RPMI7951 (cell line): ENCODE results near the gene RNF123. TPM values are rescaled to one million over a fixed set of nuclear protein-coding genes. Genes with fewer than 3 reads are reported as not detected.

Experiments
- DNase-seq: peaks from one replicate; pipeline ENCODE4 v3.0.0-alpha.2; 2012; ENCODE audit warnings: low read depth
- total RNA-seq: library from RNA; depleted of rRNA; stranded (reverse); fragments of >200 nt; shearing (Covaris generic); gene quantifications from 2 replicates; pipeline ENCODE4 v1.2.3, GENCODE V29; 2014

Gene RNF123
- total RNA-seq, 1 experiment from 2014 or later = 17.4 TPM

DNA sequence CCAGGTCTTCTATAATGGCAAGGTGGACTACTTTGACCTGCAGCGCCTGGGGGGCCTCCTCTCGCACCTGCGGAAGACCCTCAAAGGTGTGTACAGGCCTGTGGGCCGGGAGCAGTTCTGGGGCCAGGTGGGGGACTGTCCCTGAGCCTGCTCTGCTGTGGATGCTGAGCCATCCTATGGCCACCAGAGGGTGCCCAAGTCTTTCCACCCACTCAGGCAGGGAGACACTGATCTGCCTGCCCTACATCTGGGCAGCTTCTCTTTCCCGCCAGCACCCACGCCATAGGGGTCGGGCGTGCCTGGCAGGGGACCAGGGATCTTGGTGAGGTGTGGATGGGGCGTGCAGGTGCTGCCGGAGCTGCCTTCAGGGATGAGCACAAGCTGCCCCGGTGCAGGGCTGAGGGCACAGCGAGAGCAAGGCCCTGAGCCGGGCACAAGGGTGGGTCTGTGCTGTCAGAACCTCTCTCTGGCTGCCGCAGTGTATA is 14.1 kb downstream of the RNF123 start:
- DNase-seq = peak; percentile 62

DNA sequence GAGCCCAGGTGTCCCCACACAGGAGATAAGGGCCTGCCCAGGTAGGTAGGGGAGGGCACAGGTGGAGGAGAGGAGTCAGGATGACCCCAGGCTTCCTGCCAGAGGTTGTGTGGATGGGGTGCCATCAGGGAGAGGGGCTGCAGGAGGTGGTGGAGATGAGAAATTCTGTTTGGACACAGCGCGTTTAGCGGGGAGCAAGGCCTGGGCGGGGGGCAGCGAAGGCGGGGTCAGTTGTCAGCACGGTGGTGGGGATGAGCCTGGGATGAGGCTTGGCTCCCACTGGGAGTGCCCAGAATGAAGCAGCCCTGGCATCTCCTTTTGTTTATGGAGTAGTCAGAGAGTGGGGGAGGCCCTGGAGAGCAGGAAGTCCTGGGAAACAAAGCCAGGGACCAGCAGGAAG is 14.6 kb downstream of the RNF123 start:
- DNase-seq = no peak

DNA sequence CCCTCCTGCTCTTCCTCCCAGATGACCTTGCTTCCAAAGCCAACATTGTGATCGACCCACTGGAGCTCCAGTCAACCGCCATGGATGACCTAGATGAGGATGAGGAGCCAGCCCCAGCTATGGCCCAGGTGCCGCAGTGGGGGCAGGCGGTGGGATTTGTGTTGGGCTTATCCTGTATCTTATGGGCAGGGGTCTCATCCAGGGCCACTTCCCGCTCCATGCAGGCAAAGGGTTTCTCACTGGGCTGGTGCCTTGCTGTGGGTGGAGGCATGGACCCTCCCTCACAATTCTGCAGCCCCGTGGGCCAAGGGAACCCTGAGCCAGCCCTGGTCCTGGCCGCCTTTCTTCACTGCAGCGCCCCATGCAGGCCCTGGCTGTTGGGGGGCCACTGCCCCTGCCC is 15.3 kb downstream of the RNF123 start:
- no peak for DNase-seq

DNA sequence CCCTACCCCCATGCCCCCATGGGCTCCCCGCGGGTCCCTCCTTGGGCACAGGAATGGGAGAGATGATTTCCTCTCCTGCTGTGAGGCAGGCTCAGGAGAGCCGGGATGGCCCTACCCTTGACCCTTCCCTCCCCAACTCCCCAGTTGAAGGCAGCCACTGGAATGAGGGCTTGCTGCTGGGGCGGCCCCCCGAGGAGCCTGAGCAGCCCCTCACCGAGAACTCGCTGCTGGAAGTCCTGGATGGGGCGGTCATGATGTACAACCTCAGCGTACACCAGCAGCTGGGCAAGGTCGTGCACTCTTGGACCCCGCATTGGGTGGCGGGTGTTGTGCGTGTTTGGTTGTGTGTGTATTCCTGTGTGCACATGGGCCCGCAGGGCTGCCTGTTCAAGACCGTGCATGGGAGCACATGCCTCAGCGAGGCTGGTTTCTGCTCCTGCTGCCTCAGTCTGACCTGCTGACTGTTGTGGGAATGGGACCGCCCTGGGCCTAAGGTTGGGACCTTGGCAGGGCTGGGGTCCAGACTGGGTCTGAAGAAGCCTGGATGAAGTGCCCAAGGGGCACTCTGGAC is 16.1 kb downstream of the RNF123 start:
- DNase-seq = no peak

DNA sequence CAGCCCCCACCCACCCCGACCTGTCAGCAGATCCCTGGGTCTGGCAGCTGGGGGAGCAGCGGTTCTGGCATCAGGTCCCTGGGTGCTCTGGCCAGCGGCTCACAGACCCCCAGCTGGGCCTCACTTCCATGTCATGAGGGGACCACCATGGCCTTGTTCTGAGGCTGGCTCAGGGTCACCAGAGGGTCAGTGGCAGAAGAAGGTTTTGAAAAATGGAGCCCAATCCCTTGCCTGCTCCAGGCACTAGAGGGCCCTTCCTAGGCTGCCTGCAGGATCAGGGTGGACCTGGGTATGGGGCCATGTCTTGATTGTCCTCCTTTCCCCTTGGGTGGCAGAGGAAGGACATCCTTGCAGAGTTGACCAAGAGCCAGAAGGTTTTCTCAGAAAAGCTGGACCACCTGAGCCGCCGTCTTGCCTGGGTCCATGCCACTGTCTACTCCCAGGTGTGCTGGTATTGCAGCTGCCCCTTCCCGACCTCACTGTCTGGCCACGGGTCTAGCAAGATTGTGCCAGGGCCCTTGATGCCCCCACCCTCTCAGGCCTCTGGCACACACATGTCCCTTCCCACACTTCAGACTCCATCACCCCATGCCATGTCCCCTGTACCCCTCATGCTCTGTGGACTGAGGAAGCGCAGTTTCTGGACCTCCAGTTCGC is 17.2 kb downstream of the RNF123 start:
- DNase-seq = no peak

DNA sequence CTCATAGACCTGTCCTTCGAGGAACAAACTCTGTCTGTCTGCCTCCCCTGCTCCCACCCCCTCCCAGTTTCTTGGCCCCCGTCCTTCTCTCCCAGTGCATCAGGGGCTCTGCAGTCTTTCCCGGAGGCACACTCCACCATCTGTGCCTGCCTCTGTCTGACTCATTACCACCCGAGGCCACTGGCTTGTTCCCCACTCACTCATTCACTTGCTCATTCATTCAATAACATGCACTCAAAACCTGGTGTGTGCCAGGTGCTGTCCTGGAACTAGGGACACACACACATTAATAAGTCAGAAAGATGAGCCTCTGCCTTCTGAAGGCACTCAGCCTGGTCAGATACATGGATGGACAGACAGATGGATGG is 17.7 kb downstream of the RNF123 start:
- peak; percentile 67 for DNase-seq

DNA sequence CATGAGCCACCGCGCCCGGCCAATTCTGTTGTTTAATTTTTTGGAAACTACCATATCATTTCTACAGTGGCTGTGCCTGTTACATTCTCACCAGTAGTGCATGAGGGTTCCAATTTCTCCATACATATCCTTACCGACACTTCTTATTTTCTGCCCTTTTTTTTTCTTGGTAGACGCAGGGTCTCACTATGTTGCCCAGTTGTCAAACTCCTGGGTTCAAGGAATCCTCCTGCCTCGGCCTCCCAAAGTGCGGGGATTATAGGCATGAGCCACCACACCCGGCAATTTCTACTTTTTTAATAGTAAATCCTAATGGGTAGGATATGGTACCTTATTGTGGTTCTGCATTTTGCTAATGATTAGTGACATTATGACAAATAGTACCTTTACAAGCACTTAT is 20.5 kb downstream of the RNF123 start:
- DNase-seq = no peak

DNA sequence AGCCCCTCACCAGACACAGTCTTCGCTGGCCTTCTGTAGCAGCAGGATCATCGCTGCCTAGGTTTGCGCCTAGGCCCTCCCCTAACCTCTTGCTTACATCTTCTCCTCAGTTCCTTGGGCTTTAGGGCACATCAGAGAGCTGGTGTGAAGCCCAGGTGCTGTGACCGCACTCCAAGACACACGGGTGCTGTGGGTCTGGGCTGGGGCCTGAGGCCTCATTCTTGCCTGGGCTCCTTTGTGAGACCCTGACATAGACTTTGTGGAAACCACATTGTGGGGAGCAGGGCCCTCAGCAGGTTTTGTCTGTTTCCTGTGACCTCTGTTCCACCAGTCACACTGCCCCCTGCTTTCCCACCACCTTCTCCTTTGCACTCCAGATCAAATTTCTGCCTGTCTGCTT is 22.1 kb downstream of the RNF123 start:
- no peak for DNase-seq

DNA sequence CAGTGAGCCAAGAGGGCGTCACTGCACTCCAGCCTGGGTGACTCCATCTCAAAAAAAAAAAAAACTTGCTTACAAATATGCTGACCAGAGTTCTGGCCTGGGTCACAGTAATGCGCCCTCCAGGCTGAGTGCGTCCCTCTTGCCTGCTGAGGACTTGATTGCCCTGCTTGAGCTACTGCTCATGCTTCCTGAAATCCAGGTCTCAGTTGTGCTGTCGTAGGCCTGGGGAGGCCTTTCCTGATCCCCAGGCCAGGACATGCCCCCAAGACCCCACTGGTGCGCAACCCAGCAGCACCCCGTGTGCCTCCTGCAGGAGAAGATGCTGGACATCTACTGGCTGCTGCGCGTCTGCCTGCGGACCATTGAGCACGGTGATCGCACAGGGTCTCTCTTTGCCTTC is 22.8 kb downstream of the RNF123 start:
- no peak for DNase-seq

DNA sequence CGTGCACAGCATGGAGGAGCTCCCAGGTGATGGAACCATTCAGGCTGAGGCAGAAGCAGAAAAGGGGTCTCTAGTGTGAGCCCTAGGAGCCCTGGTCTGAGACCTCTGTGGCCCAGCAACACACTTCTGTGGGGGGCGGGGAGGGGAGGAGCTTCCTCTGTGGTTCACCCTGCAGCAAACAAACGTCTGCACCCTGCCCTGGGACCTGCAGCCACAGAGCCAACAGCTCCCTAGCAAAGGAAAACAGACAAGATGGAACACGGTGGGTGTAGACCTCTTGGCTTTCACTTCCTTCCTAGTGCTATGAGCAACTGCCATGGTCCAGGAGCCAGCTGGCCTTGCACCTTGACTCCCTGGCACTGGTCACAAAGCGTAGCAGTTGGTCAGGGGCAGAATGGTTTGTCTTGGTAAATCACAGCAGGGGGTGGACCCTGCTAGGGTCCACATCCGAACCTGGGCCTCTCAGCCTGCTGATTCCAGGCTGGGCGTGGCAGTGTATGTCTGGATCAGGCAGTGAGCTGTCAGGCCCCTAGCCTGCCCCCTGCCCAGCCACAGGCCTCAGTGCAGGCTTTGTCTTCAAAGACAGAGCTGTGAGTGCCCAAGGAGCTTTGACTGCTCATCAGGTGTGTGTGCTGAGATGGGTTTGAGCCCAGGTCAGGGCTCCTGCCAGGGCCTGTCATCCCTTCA is 23.4 kb downstream of the RNF123 start:
- DNase-seq = no peak

DNA sequence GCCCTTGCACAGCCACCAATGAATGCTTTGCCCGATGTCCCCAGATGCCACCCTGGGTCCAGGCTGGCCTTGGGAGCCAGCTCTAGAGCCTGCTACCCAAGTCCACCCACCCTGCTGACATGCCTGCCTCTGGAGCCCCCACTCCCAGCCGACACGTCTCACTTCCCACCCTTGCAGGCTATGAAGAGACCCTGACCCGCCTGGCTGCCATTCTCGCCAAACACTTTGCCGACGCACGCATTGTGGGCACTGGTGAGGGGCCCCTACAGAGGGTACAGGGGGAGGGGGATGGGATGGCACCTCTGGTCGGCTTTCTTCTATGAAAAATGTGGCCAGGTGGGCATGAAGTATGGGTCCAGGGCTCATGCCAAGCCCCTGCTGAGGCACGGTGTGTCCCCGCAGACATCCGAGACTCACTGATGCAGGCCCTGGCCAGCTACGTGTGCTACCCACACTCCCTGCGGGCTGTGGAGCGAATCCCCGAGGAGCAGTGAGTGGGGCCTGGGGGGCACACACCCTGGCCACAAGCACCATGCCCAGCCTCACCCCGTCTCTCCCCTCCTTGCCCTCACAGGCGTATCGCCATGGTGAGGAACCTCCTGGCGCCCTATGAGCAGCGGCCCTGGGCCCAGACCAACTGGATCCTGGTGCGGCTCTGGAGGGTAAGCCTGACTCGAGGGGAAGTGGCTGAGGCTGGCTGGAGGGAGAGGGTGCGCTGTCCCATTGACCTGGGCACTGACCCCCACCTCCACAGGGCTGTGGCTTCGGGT is 24.2 kb downstream of the RNF123 start:
- DNase-seq = no peak

DNA sequence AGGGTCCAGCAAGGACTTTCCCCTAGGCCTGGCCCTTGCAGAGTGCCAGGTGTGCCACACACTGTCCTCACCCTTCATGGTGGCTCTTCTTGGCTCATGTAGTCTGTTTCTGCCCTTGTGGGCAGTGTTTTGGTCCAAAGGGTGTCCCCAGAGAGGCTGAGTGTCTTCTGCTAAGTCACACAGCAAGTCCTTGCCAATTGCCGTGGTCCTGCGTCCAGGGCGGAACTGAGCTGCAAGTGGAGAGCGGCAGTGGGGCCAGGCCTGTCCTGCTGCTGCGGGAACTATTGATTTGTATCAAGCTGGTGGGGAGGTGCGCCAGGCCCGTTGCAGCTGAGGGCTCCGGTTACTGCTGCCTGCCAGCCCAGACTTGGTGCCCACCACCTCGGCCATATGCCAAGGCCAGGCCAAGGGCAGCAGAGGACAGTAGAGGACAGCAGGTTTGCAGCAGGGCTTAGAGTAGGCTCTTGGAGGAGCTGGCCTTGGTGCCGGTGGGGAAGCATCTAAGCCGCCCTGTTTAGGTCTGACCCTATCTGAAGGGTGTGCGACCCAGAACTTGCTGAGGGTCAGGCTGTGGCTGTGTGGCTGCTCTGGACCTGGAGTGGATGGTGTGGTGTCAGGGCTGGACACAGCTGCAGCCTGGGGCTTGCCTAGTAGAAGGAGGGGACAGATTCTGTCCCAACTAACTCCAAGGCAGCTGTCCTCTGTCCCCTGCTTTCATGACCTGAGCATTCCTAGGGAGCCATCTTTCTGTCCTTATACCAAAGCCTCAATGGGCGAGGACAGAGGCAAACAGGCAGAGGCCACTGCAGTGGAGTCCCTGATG is 25.6 kb downstream of the RNF123 start:
- no peak for DNase-seq

DNA sequence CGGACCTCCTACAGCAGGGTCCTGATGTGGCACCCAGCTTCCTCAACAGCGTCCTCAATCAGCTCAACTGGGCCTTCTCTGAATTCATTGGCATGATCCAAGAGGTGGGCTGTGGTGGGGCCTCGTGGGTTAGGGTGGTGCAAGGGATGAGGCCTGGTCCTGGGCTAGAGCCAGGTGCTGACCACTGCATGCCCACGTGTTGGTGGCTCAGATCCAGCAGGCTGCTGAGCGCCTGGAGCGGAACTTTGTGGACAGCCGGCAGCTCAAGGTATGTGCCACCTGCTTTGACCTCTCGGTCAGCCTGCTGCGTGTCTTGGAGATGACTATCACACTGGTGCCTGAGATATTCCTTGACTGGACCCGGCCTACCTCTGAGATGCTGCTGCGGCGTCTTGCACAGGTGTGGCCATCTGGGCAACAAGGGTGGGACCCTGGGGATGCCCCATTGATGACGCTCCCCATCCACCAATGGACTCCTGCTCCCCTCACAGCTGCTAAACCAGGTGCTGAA is 26.3 kb downstream of the RNF123 start:
- DNase-seq = no peak

DNA sequence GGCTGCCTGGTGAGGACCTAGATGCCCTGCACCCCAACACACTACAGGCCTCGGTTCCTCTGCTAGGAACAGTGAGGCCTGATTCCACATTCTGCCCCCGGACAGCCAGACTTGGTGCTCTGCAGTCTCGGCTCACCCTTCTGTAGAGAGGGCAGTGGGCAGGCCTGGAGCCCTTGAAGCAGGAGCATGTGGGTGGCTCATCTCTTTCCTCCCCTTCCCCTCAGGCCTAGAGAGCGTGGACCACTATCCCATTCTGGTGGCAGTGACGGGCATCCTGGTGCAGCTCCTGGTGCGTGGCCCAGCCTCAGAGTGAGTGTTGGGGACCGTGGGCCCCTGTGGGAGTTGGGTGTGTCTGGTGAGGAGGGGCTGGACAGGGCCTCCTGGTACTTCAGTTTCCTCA is 26.8 kb downstream of the RNF123 start:
- DNase-seq = no peak

DNA sequence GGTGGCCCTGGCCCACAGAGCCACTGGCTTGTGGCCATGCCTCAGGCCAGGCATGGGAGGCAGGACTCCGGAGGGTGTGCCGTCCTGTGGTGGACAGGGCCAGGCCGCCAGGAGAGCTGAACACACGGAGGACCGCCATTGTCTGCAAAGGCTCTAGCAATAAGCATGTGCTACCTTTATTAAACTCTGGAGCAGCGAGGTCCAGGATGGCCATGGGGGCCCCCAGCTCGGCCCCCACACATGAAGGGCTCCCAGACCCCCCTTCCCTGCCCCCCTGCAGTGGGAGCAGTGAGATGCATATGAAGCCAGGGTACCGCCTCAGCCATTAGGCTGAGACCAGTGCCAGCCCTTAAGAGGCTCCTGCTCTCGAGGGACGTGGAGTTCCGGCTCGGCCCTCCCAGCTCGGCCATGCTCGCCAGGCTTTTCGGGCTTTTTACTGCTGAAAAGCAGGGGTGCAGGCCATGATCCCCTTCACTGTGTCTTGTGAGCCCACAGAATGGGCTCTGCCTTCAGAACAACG is 27.4 kb downstream of the RNF123 start:
- no peak for DNase-seq

DNA sequence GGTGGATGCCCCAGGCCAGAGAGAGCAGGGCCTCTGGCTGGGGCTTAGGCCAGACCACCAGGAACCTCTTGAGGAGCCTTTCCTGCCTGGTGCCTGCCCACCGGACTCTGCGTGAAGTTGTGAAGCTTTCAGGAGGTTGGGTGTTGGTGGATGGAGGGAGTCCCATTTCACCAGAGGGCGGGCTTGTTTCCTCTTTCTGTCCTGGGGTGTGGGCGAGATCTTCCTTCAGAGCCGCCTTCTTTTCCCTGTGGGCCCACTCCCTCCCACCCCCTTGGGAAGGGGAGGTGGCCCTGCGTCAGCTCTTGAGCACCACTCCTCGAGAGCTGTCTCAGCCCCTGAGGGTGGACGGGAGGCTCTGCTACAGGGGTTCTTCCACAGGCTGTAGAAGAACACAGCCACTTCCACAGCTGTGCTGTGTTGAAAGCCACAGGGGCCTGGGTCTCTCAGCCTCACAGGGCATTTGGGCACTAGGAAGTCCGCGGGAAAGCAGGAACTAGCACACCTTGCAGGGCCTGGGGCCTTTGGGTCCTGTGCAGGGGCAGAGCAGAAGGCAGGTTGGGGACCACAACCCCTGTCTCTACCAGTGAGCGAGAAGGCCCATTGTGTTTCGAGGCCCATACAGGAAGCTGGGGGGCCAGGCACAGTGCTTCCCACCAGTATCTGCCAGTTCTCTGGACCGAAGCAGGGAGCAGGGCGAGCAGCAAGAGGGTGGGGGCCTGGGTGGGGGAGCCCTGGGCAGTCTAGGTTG is 28.0 kb downstream of the RNF123 start:
- DNase-seq = no peak

DNA sequence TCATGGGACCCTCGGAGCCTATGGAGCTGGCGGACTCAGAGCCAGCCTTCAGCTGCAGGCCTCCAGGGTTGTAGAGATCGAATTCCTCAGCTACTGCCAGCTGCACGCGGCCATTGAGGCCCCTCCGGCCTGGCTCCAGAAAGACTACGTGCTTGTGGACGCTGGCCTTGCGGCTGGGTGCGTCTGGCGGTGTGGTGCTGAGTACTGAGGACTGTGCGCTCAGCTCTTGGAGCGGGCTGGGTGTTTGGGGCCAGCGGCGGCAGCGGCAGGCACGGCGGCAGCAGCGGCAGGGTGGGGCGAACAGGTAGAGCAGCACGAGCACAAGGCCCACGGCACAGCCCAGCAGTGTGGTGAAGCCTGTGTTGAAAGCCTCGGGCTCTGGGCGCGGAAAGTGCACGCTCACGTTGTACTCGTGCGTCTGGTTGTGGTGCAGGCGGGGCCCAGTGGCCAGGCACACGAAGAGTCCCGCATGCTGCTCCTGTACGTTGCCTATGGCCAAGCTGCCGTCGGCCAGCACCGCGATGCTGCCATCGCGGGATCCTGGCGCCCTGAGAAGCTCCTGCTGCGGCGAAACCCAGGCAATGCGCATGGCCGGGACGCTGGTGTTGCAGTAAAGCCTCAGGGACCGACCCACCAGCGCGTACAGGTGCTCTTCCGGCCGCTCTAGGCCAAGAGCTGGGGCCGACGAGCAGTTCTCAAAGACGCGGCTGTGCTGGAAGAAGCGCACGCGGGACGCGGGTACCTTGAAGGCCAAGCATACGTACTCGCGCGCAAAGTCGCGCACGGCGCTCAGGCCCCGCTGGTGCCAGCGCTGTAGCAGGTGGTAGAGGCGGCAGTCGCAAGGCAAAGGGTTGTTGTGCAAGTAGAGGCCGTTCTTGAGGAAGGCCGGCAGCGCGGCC is 28.9 kb downstream of the RNF123 start:
- DNase-seq = no peak

DNA sequence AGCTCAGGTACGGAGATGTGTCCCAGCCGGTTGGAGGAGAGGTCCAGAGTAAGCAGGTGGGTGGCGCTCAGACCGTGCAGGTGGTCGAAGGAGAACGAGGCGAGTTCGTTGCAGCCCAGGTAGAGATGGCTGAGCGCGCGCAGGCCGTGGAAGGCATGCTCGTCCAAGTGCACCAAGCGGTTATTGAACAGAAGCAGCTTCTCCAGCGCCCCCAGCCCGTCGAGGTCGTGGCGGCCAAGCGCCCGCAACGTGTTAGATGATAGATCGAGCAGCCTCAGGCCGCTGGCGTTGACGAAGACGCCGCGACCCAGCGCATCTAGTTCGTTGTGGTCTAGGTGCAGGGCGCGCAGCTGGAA is 29.5 kb downstream of the RNF123 start:
- no peak for DNase-seq

DNA sequence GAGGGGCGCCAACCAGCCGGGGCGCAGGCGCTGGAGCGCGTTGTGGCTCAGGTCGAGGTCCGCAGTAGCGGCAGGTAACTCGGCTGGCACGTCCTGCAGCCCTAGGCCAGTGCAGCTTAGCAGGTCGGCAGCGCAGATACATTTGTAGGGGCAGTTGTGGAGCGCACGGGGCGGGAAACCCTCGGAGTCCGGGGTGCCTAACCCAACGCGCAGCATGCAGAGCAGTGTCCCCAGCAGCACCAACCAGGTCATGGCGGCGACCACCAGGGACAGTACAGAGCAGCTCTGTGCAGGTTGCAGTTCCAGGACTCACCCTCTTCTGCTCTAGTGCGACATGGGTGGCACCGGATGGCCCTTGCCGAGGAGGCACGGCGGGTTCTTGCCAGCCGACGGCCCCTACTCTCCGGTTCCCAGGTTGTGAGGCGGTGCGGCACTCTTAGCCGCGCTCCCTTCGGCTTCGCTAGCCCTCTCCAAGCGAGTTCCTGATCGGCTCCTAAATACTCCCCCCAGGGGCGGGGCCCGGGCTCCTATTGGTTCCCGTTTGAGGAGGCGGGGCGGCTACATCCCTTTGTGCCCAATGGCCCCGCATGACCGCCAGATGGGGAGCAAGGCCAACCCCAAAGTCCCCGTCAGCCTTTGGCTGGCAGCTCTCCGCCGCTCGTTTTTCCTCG is 30.0 kb downstream of the RNF123 start, which contains the start of gene AMIGO3:
AMIGO3 (minus strand) TSS at position 471 of the 671 bp plus-strand sequence; CDS start at position 252, 219 bp downstream.
- peak; percentile 93 for DNase-seq
